ENCODE measurements around the gene HNRNPLL. TPM values are rescaled to one million over a fixed set of nuclear protein-coding genes. Genes with fewer than 3 reads are reported as not detected.

Gene HNRNPLL
- total and polyA plus RNA-seq, 2 of the 8 experiments (the other 6 are each of a cell fraction or from before 2014, with no cell fraction given), result 18.6 to 69.3 TPM

GRCh38 chr2:38526195-38526594 is 76.5 kb downstream of the HNRNPLL start:
- CTCF ChIA-PET (ENCODE audit: partially characterized antibody), result no interaction called here
- no peak overlapping the region for H3K23ac ChIP-seq (ENCODE audit: insufficient read length)
- WGBS, 2 experiments (ENCODE audit: extremely low coverage in 1 of 2, insufficient coverage in 1 of 2, insufficient read length in 1 of 2, insufficient replicate concordance in 2 of 2, low coverage in 1 of 2, low lambda C conversion rate in 2 of 2, missing lambda C conversion rate in 1 of 2), result 92% methylated on average over 2 of the region's 2 CpGs; no CpG with 5 or more reads in 1 of the 2 experiments
- no peak for TF ChIP-seq ASH2L (IDR thresholded peaks at IDR 0.05; ENCODE audit: low read length)
- TF ChIP-seq CHD2 (IDR thresholded peaks at IDR 0.05; ENCODE audit: low read length), result no peak
- TF ChIP-seq EZH2 (IDR thresholded peaks at IDR 0.05; ENCODE audit: low read depth, low read length, severe bottlenecking), result no peak
- no peak for TF ChIP-seq KDM4A (IDR thresholded peaks at IDR 0.05; ENCODE audit: low read depth, low read length, severe bottlenecking)

More at GRCh38 chr2:38526195-38526594, 76.5 kb downstream of the HNRNPLL start:
- no peak overlapping the region for H2BK15ac ChIP-seq (ENCODE audit: low read length)
- H3K9ac ChIP-seq (replicated peaks in 1 of 4; ENCODE audit: extremely low read depth in 1 of 4, low read depth in 3 of 4, low read length in 3 of 4), result no peak overlapping the region
- H4K5ac ChIP-seq (ENCODE audit: insufficient read length, low read depth, low read length), result no peak overlapping the region
- H3K56ac ChIP-seq (replicated peaks; ENCODE audit: insufficient read length, low read depth, low read length), result no peak overlapping the region
- H3K4ac ChIP-seq (replicated peaks; ENCODE audit: insufficient read length, low read depth, low read length), result no peak overlapping the region
- no peak overlapping the region for H3K4me3 ChIP-seq (ENCODE audit: extremely low read depth in 1 of 4, insufficient read depth in 2 of 4, low read depth in 3 of 4, low read length in 4 of 4)
- H3K4me1 ChIP-seq (replicated peaks in 1 of 4; ENCODE audit: control insufficient read depth in 3 of 4, insufficient read depth in 4 of 4, low read length in 3 of 4), result peaks cover 4 to 11% (median 6%) of the 10 kb centered on the region in 4 experiments; a peak in 6 of 7 replicates
- no peak overlapping the region for H3K18ac ChIP-seq (ENCODE audit: extremely low read depth, low read length)
- H2BK5ac ChIP-seq (ENCODE audit: low read depth, low read length), result no peak overlapping the region
- POLR2A ChIA-PET (ENCODE audit: partially characterized antibody), result no interaction called here
- no peak overlapping the region for H2BK20ac ChIP-seq (ENCODE audit: low read length)
- H3K36me3 ChIP-seq (ENCODE audit: control insufficient read depth in 2 of 4, insufficient read depth in 4 of 4, low read length in 3 of 4), result no peaks in the 10 kb centered on the region
- no peak overlapping the region for H2BK120ac ChIP-seq (replicated peaks; ENCODE audit: low read depth, low read length)
- FAIRE-seq (no peak), DNase-seq (ENCODE audit: low read depth in 1 of 2, low spot score in 2 of 2) (no peak)
- H4K8ac ChIP-seq (ENCODE audit: extremely low read depth, insufficient read depth, low read length), result no peak overlapping the region
- no peak overlapping the region for H3K14ac ChIP-seq (ENCODE audit: insufficient read length)
- H3K23me2 ChIP-seq (ENCODE audit: low read depth, low read length), result no peaks in the 10 kb centered on the region
- H2AK5ac ChIP-seq (ENCODE audit: low read depth, low read length), result no peak overlapping the region
- no peak overlapping the region for H2AFZ ChIP-seq (ENCODE audit: low read length)
- no peaks in the 10 kb centered on the region for H4K20me1 ChIP-seq (replicated peaks in 1 of 2; ENCODE audit: control insufficient read depth in 1 of 2, insufficient read depth in 2 of 2, low read length in 2 of 2)
- no peak overlapping the region for H4K91ac ChIP-seq (replicated peaks; ENCODE audit: insufficient read length, low read length)
- no peak overlapping the region for H3K27ac ChIP-seq (ENCODE audit: low read depth, low read length)
- H3K27me3 ChIP-seq (replicated peaks in 1 of 4; ENCODE audit: control insufficient read depth in 3 of 4, extremely low read depth in 1 of 4, insufficient read depth in 3 of 4, low read length in 3 of 4), result 0 out of 7 replicates have a peak, but pooled peaks cover 0 to 2% (median 0%) of the 10 kb centered on the region in 4 experiments
- no peak overlapping the region for H2BK12ac ChIP-seq (ENCODE audit: low read depth, low read length)
- H3K4me2 ChIP-seq (ENCODE audit: insufficient read depth in 1 of 2, low read depth in 2 of 2, low read length in 2 of 2), result no peak overlapping the region
- no peaks in the 10 kb centered on the region for H3K9me3 ChIP-seq (ENCODE audit: insufficient read depth in 2 of 2, low read depth in 1 of 2, low read length in 1 of 2)
- no peaks in the 10 kb centered on the region for H3K79me2 ChIP-seq (ENCODE audit: control insufficient read depth in 1 of 2, insufficient read depth in 2 of 2, low read length in 2 of 2)
- no peaks in the 10 kb centered on the region for H3K79me1 ChIP-seq (ENCODE audit: low read depth, low read length)

All from H1 (cell line).